GM12874 (cell line): ENCODE measurements around the gene EFCAB11.

ENCODE experiments used
- TF ChIP-seq, protein P1 (sequence below): IDR thresholded peaks from 2 replicates; pipeline ENCODE4 v1.5.1; 2011; ENCODE audit warnings: low read depth, mild to moderate bottlenecking, control low read depth, low read length, moderate library complexity; ENCODE audit not compliant: insufficient read depth

Gene EFCAB11

DNA sequence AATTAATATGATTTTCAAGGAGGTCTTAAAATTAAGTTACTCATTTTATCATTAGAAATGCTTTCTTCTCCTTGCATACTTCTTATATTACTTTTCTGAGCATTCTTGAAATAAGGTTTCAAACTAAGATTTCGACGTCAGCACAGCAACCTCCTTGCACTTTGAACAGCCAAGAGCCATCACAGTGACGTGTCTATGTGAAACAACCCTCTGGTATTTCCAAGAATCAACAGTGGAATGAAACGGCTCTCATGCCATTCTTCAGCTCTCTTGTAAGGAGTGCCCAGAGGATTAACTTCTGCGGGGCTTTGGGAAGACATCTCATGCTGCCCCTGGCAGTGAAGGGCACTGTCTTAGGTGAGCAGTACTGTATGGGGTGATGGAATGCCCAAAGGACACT lies 109.2 kb downstream of the EFCAB11 start:
- TF ChIP-seq, protein P1, sequence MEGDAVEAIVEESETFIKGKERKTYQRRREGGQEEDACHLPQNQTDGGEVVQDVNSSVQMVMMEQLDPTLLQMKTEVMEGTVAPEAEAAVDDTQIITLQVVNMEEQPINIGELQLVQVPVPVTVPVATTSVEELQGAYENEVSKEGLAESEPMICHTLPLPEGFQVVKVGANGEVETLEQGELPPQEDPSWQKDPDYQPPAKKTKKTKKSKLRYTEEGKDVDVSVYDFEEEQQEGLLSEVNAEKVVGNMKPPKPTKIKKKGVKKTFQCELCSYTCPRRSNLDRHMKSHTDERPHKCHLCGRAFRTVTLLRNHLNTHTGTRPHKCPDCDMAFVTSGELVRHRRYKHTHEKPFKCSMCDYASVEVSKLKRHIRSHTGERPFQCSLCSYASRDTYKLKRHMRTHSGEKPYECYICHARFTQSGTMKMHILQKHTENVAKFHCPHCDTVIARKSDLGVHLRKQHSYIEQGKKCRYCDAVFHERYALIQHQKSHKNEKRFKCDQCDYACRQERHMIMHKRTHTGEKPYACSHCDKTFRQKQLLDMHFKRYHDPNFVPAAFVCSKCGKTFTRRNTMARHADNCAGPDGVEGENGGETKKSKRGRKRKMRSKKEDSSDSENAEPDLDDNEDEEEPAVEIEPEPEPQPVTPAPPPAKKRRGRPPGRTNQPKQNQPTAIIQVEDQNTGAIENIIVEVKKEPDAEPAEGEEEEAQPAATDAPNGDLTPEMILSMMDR, result no peak

DNA sequence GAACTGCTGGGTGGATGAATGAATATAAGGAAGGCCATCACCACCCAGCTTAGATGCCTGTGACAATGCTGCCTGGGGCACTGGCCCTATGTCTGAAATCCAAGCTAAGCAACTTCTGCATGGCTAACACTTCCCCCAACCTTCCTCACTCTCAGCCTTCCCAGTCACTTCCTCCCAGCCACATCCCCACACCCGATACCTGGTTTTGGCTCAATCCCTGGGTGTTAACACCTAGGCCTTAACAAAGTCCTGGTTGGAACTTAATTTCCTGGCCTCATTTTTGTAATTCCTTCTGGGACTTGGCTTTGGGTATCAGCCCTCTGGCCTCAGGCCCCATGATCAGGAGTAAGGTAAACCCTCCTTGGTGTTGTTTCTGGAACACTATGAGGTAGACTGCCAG lies 110.0 kb downstream of the EFCAB11 start:
- TF ChIP-seq, protein P1, result no peak

DNA sequence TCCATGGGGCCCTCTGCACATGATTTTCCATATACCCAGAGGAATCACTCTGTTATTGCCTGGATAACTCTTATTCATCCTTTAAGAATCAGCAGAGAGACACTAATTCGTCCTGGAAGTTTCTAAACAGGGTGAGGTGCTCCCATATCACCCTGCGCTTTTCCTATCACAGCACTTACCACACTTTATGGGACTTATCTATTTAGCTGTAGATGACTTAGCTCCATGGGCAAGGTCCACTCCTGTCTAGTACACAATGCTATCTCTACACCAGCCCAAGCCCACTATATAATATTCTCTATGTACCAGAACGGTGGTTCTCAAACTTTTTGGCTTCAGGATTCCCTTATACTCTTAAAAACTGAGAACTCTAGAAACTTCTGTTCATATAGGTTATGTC lies 111.7 kb downstream of the EFCAB11 start:
- TF ChIP-seq, protein P1, result no peak

DNA sequence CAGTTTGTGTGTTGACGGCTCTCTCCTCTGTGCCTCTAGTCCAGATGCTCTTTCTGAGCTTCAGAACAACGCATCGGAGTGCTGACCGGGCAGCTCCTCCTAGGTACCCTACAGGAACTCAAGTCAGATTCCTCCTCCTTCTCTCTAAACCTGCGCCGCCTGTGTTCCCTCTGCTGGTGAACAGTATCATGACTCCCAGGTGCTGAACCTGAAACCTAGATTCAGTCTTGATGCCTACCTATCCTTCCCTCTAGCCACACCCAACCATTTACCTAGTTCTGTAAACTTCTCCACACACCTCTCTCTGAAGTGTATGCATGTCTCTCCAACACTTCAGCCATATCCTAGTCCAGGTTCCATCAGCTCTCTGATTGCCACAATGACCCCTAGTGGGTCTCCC lies 112.7 kb downstream of the EFCAB11 start:
- TF ChIP-seq, protein P1, result no peak

DNA sequence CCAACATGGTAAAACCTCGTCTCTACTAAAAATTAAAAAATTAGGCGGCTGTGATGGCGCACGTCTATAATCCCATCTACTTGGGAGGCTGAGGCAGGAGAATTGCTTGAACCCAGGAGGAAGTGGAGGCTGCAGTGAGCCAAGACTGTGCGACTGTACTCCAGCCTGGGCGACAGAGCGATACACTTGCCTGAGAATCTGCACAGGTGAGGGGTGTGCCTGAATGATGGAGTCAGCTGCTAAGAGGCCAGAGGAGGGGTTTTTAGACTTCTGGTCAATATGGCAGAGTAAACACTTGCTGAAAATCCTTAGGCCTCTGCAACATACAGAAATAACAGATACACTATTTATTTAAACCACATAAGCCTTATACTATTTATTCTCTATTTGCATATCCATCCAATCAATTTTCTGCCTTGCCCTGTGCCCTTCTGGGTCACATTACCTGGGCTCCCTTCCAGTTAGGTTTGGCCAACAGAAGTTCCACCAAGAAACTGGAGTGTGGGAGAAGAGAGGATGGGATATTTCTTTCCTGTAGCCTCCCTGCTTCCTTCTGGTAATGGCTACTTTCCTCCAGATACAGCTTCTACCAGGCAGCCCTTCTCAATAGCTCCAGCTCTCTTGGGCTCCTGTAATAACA lies 117.6 kb downstream of the EFCAB11 start:
- TF ChIP-seq, protein P1, result no peak

DNA sequence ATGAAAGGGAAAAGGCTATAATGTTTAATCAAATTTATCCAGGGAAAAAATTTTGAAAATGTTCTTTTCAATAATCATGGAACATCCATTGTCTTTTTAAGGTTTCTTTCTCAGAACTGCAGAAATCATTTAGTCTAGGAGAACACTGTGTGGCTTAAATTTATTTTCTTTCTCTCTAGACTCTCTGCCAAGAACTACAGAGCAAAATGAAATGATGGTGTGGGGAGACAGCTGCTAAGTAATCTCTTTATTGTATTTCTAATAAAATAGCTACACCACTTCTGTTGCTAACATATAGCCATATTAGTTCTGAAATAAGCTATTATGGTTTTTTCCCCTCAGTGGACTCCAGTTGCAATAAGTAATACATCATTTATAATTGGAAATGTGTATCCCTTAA lies 120.9 kb downstream of the EFCAB11 start:
- TF ChIP-seq, protein P1, result no peak

DNA sequence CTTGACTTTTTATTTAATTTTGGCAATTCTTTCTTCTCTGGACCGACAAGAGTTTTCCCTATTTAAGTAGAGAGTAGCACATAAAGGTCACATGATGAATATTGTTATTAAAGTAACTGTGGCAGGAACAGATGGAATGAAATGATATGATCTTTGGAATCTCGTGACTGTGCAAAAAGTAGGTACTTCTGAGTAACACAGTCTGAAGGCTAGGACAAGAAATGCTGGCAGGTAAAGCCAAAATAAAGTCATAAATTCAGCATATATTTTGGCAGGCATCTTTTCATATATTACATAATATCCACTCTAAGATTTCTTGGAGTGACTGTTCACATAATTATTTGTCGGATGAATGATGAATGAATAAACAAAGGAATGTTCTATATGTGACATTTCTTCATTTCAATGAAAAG lies 121.4 kb downstream of the EFCAB11 start:
- TF ChIP-seq, protein P1, result no peak
